NT2/D1 (cell line): ENCODE results near the gene SLCO3A1.

Source experiments
- SUZ12 ChIP-seq: IDR thresholded peaks from 2 replicates; pipeline ENCODE4 v1.6.1; 2011; ENCODE audit not compliant: insufficient read length, insufficient read depth; ENCODE audit errors: extremely low read depth
- YY1 ChIP-seq: IDR thresholded peaks from 2 replicates; pipeline ENCODE4 v1.6.1; 2011; ENCODE audit not compliant: insufficient read length, insufficient read depth
- ZNF274 ChIP-seq: IDR thresholded peaks from 2 replicates; pipeline ENCODE4 v1.6.1; 2011; ENCODE audit warnings: mild to moderate bottlenecking, low read depth, low read length

DNA sequence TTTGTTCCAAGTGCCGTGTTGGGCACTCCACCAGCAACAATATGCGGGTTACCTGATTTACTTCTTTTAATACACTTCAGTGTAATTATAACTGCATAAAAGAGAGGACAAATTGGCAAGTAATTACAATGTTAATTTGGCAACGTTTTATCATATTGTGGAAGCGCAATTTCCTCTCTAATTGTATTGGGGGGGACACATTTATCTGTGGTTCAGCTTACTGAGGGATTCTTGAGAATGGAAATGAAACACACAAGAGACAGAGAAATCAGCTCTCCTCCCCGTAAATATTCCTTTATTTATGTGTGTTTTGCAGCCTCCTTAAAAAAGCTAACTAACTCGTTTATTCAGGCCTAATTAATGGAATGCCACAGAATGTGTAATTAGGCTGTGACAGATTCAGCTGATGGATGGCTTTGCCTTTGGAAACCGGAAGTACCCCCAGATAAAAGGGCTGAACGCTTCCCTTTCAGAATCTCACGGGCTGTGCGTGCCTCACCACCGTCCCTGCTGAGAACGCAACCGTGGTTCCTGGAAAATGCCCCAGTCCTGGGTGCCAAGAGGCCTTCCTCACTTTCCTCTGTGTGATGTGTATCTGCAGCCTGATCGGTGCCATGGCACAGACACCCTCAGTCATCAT, 293.1 kb downstream of the SLCO3A1 start:
- TF ChIP-seq ZNF274 (no peak), SUZ12 (no peak), YY1 (no peak)
